ENCODE data around the gene CRTAC1. TPM values are rescaled to one million over a fixed set of nuclear protein-coding genes. Genes with fewer than 3 reads are reported as not detected.
"Not testable (repeated sequence)": the region's sequence is repeated elsewhere in the genome, so short reads cannot be mapped to it uniquely, and the experiment has no call there.

The CRTAC1 gene
- total and polyA plus RNA-seq, 9 of the 15 experiments (the other 6 are each of a cell fraction or from before 2014, with no cell fraction given) = not detected

- H3K9ac ChIP-seq (ENCODE audit: insufficient read depth in 1 of 2, low read depth in 2 of 2, low read length in 2 of 2); H3K9me1 ChIP-seq (ENCODE audit: control insufficient read depth, insufficient read depth, low read length); H3K27me3 ChIP-seq (ENCODE audit: control insufficient read depth in 2 of 2, insufficient read depth in 2 of 2, low read length in 2 of 2); H3K4me3 ChIP-seq; H2AFZ ChIP-seq (ENCODE audit: low read depth, low read length); H3K36me3 ChIP-seq (ENCODE audit: control insufficient read depth, insufficient read depth, low read length); BruUV-seq (replicated peaks); CTCF ChIA-PET (ENCODE audit: low intra/inter-chr PET ratio); H3K4me2 ChIP-seq (ENCODE audit: insufficient read depth, low read length); in situ Hi-C loops (cut with MboI); H4K20me1 ChIP-seq (replicated peaks; ENCODE audit: control insufficient read depth, insufficient read depth, low read length); DNase-seq (ENCODE audit: extremely low read depth in 1 of 4, low spot score in 3 of 4); POLR2A ChIA-PET; ATAC-seq; H3K27ac ChIP-seq (ENCODE audit: extremely low read depth, low read depth, low read length); intact Hi-C loops (cut with micrococcal nuclease); H3K79me2 ChIP-seq (ENCODE audit: control insufficient read depth, insufficient read depth, low read length); FAIRE-seq; H3K9me3 ChIP-seq (replicated peaks; ENCODE audit: control insufficient read depth, insufficient read depth, low read depth, low read length): not testable (repeated sequence)
- peak; percentile 27 for TF ChIP-seq ZNF146 (CRISPR knock-in tag; IDR thresholded peaks at IDR 0.05; ENCODE audit: unreplicated experiment)
- H3K4me1 ChIP-seq (replicated peaks in 1 of 2; ENCODE audit: control insufficient read depth in 2 of 2, insufficient read depth in 2 of 2, low read length in 2 of 2) = peaks cover 7 to 22% of the 10 kb centered on the region in 2 experiments
- 11% methylated on average over 1 of the region's 2 CpGs for WGBS (ENCODE audit: insufficient coverage, low coverage, missing lambda C conversion rate)
These were observed 186.4 kb downstream of the CRTAC1 start for GRCh38 chr10:97843972-97844371.

GRCh38 chr10:97843281-97843671 is 187.1 kb downstream of the CRTAC1 start:
- FAIRE-seq (no peak), ATAC-seq (no peak), DNase-seq (ENCODE audit: extremely low read depth in 1 of 4, low spot score in 3 of 4) (no peak)
- in situ Hi-C loops (cut with MboI) (no loop called here), intact Hi-C loops (cut with micrococcal nuclease) (no loop called here)
- Histone ChIP-seq H3K9ac (ENCODE audit: insufficient read depth in 1 of 2, low read depth in 2 of 2, low read length in 2 of 2) (no peak overlapping the region), H3K79me2 (ENCODE audit: control insufficient read depth, insufficient read depth, low read length) (no peaks in the 10 kb centered on the region), H3K27ac (ENCODE audit: extremely low read depth, low read depth, low read length) (no peak overlapping the region), H3K27me3 (ENCODE audit: control insufficient read depth in 2 of 2, insufficient read depth in 2 of 2, low read length in 2 of 2) (no peaks in the 10 kb centered on the region; a peak in 1 of 5 replicates), H3K4me1 (replicated peaks in 1 of 2; ENCODE audit: control insufficient read depth in 2 of 2, insufficient read depth in 2 of 2, low read length in 2 of 2) (peaks cover 7 to 22% of the 10 kb centered on the region in 2 experiments; a peak in 4 of 5 replicates), H3K4me2 (ENCODE audit: insufficient read depth, low read length) (no peak overlapping the region), H3K4me3 (no peak overlapping the region), H3K9me1 (ENCODE audit: control insufficient read depth, insufficient read depth, low read length) (no peaks in the 10 kb centered on the region), H2AFZ (ENCODE audit: low read depth, low read length) (no peak overlapping the region), H3K36me3 (ENCODE audit: control insufficient read depth, insufficient read depth, low read length) (no peaks in the 10 kb centered on the region), H4K20me1 (replicated peaks; ENCODE audit: control insufficient read depth, insufficient read depth, low read length) (no peaks in the 10 kb centered on the region), H3K9me3 (replicated peaks; ENCODE audit: control insufficient read depth, insufficient read depth, low read depth, low read length) (no peaks in the 10 kb centered on the region)
- WGBS (ENCODE audit: insufficient coverage, low coverage, missing lambda C conversion rate) = 0% methylated on average over 2 of the region's 2 CpGs
- BruUV-seq (replicated peaks) = no TSS peak
- no peak for TF ChIP-seq RBFOX2 (IDR thresholded peaks at IDR 0.05; ENCODE audit: low read depth, low read length)
- no peak for TF ChIP-seq SETDB1 (IDR thresholded peaks at IDR 0.05; ENCODE audit: low read length)
- no peak for TF ChIP-seq HBP1 (CRISPR knock-in tag; IDR thresholded peaks at IDR 0.05)
- TF ChIP-seq CREB3L1 (IDR thresholded peaks at IDR 0.05; ENCODE audit: borderline replicate concordance, low read depth) = no peak
- no peak for TF ChIP-seq HDAC2 (IDR thresholded peaks at IDR 0.05)
- TF ChIP-seq ZNF124 (CRISPR knock-in tag; IDR thresholded peaks at IDR 0.05) = no peak
- TF ChIP-seq DIDO1 (tag; IDR thresholded peaks at IDR 0.05; ENCODE audit: low read depth) = no peak
- POLR2A ChIA-PET = interaction anchor here (0.5 to 0.7 kb wide), 3 partner anchors 17 to 381 kb away, joined by 3 to 4 read pairs (median 3); no protein-coding TSS in a partner anchor
- CTCF ChIA-PET (ENCODE audit: low intra/inter-chr PET ratio) = no interaction called here
